ENCODE measurements around the gene PADI1.

Gene PADI1

GRCh38 chr1:17265162-17265561 lies 60.2 kb downstream of the PADI1 start (continued):
- TF ChIP-seq ZFP30 (CRISPR knock-in tag; IDR thresholded peaks at IDR 0.05) (no peak), TSHZ2 (CRISPR knock-in tag; IDR thresholded peaks at IDR 0.05) (no peak), ZNF70 (CRISPR knock-in tag; IDR thresholded peaks at IDR 0.05) (no peak), ARNTL (CRISPR knock-in tag; IDR thresholded peaks at IDR 0.05; ENCODE audit: borderline replicate concordance, low read depth) (no peak)

- TF ChIP-seq PPARA (CRISPR knock-in tag; IDR thresholded peaks at IDR 0.05; ENCODE audit: borderline replicate concordance) (no peak), TOX (CRISPR knock-in tag; IDR thresholded peaks at IDR 0.05; ENCODE audit: borderline replicate concordance) (no peak), RARB (CRISPR knock-in tag; IDR thresholded peaks at IDR 0.05) (no peak), ZFP3 (CRISPR knock-in tag; IDR thresholded peaks at IDR 0.05) (no peak)
- TF ChIP-seq, protein P1, sequence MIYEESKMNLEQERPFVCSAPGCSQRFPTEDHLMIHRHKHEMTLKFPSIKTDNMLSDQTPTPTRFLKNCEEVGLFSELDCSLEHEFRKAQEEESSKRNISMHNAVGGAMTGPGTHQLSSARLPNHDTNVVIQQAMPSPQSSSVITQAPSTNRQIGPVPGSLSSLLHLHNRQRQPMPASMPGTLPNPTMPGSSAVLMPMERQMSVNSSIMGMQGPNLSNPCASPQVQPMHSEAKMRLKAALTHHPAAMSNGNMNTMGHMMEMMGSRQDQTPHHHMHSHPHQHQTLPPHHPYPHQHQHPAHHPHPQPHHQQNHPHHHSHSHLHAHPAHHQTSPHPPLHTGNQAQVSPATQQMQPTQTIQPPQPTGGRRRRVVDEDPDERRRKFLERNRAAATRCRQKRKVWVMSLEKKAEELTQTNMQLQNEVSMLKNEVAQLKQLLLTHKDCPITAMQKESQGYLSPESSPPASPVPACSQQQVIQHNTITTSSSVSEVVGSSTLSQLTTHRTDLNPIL (CRISPR knock-in tag; IDR thresholded peaks at IDR 0.05; ENCODE audit: low read depth), result no peak
- no peak for ATAC-seq
Measured at GRCh38 chr1:17265950-17266349, 61.0 kb downstream of the PADI1 start.

- no peak for ATAC-seq
- TF ChIP-seq RARB (CRISPR knock-in tag; IDR thresholded peaks at IDR 0.05) (no peak), ZNF70 (CRISPR knock-in tag; IDR thresholded peaks at IDR 0.05) (no peak), BACH2 (CRISPR knock-in tag; IDR thresholded peaks at IDR 0.05; ENCODE audit: borderline replicate concordance) (no peak), ZNF8 (CRISPR knock-in tag; IDR thresholded peaks at IDR 0.05) (no peak), PATZ1 (CRISPR knock-in tag; IDR thresholded peaks at IDR 0.05; ENCODE audit: borderline replicate concordance) (no peak), SNAI2 (CRISPR knock-in tag; IDR thresholded peaks at IDR 0.05) (no peak), OSR1 (CRISPR knock-in tag; IDR thresholded peaks at IDR 0.05) (no peak), ESRRG (CRISPR knock-in tag; IDR thresholded peaks at IDR 0.05) (no peak), GLIS3 (CRISPR knock-in tag; IDR thresholded peaks at IDR 0.05) (no peak), TSHZ2 (CRISPR knock-in tag; IDR thresholded peaks at IDR 0.05) (no peak), PPARA (CRISPR knock-in tag; IDR thresholded peaks at IDR 0.05; ENCODE audit: borderline replicate concordance) (no peak), TCF4 (CRISPR knock-in tag; IDR thresholded peaks at IDR 0.05; ENCODE audit: borderline replicate concordance) (no peak), ARNTL (CRISPR knock-in tag; IDR thresholded peaks at IDR 0.05; ENCODE audit: borderline replicate concordance, low read depth) (no peak), ZFP3 (CRISPR knock-in tag; IDR thresholded peaks at IDR 0.05) (no peak), ZNF565 (CRISPR knock-in tag; conservative IDR thresholded peaks at IDR 0.05; ENCODE audit: low read depth) (no peak), ZFP30 (CRISPR knock-in tag; IDR thresholded peaks at IDR 0.05) (no peak)
- TF ChIP-seq, protein P2, sequence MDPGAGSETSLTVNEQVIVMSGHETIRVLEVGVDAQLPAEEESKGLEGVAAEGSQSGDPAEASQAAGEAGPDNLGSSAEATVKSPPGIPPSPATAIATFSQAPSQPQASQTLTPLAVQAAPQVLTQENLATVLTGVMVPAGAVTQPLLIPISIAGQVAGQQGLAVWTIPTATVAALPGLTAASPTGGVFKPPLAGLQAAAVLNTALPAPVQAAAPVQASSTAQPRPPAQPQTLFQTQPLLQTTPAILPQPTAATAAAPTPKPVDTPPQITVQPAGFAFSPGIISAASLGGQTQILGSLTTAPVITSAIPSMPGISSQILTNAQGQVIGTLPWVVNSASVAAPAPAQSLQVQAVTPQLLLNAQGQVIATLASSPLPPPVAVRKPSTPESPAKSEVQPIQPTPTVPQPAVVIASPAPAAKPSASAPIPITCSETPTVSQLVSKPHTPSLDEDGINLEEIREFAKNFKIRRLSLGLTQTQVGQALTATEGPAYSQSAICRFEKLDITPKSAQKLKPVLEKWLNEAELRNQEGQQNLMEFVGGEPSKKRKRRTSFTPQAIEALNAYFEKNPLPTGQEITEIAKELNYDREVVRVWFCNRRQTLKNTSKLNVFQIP (CRISPR knock-in tag; IDR thresholded peaks at IDR 0.05; ENCODE audit: borderline replicate concordance, low read depth), result no peak
Measured at GRCh38 chr1:17270891-17271765, 66.2 kb downstream of the PADI1 start.

Data from SK-N-SH treated with all-trans-retinoic acid at 6 μM for 48 hours (cell line).